Thymus (tissue), 11 donors: ENCODE results near the gene NRXN2. TPM values are rescaled to one million over a fixed set of nuclear protein-coding genes. Genes with fewer than 3 reads are reported as not detected.
"Not testable (repeated sequence)": the region's sequence is repeated elsewhere in the genome, so short reads cannot be mapped to it uniquely, and the experiment has no call there.

Experiments
- DNase-seq, 9 donors: peaks; one replicate each; pipeline ENCODE4 v3.0.0-alpha.2; 2013; ENCODE audit warnings: low spot score in 9 of 9, low read depth in 6 of 9, missing footprints in 1 of 9
- H3K27ac ChIP-seq, 2 donors: one replicate each; pipeline ENCODE4 v1.5.1; 2013; ENCODE audit warnings: control low read depth in 1 of 2, low read depth in 1 of 2, low read length in 1 of 2, mild to moderate bottlenecking in 1 of 2, moderate library complexity in 1 of 2
- H3K27me3 ChIP-seq, 2 donors: one replicate each; pipeline ENCODE4 v1.5.1; 2013; ENCODE audit warnings: low read length in 1 of 2; ENCODE audit not compliant: control insufficient read depth in 2 of 2, insufficient read depth in 1 of 2
- H3K36me3 ChIP-seq, 2 donors: one replicate each; pipeline ENCODE4 v1.5.1; 2013; ENCODE audit warnings: low read length in 1 of 2, mild to moderate bottlenecking in 1 of 2, moderate library complexity in 1 of 2; ENCODE audit not compliant: control insufficient read depth in 2 of 2, insufficient read depth in 2 of 2
- H3K4me1 ChIP-seq, 2 donors: one replicate each; pipeline ENCODE4 v1.5.1; 2013; ENCODE audit warnings: low read length in 2 of 2; ENCODE audit not compliant: control insufficient read depth in 2 of 2, insufficient read depth in 2 of 2
- H3K4me3 ChIP-seq, 2 donors: one replicate each; pipeline ENCODE4 v1.5.1; 2013; ENCODE audit warnings: low read length in 2 of 2, control low read depth in 1 of 2, mild to moderate bottlenecking in 1 of 2
- H3K9me3 ChIP-seq, 2 donors: one replicate each; pipeline ENCODE4 v1.5.1; 2013; ENCODE audit warnings: low read length in 1 of 2, mild to moderate bottlenecking in 1 of 2; ENCODE audit not compliant: control insufficient read depth in 2 of 2, insufficient read depth in 1 of 2
- WGBS: extraction: QIAGEN DNeasy Blood & Tissue Kit; methylation state at CpG from one replicate; pipeline ENCODE4 v1.1.7; 2013; 5-methylcytosine and 5-hydroxymethylcytosine counted together
- polyA plus RNA-seq: library from polyadenylated mRNA; stranded (reverse); fragments of 200-250 nt; gene quantifications from one replicate; pipeline ENCODE4 v1.2.3, GENCODE V29; 2013
- total RNA-seq: library from RNA; stranded (reverse); fragments of 120-200 nt; gene quantifications from one replicate; pipeline ENCODE4 v1.2.4, GENCODE V29; 2013
- donor health status: healthy.

NRXN2 gene
- total and polyA plus RNA-seq, 2 donors, result 0.85 to 1.6 TPM

- Histone ChIP-seq H3K4me1 (peaks cover 10 to 12% of the 10 kb centered on the region in 2 donors), H3K9me3 (peaks cover 0 to 3% of the 10 kb centered on the region in 2 donors), H3K27me3 (peaks cover 66 to 96% of the 10 kb centered on the region in 2 donors), H3K36me3 (no peaks in the 10 kb centered on the region), H3K4me3 (peak overlapping the region in 1 of 2 donors; percentile 23), H3K27ac (no peak overlapping the region)
- no peak for DNase-seq
- WGBS, result 3% methylated on average over 111 of the region's 111 CpGs
Measured at GRCh38 chr11:64713016-64713707, 9.8 kb downstream of the NRXN2 start.

DNA sequence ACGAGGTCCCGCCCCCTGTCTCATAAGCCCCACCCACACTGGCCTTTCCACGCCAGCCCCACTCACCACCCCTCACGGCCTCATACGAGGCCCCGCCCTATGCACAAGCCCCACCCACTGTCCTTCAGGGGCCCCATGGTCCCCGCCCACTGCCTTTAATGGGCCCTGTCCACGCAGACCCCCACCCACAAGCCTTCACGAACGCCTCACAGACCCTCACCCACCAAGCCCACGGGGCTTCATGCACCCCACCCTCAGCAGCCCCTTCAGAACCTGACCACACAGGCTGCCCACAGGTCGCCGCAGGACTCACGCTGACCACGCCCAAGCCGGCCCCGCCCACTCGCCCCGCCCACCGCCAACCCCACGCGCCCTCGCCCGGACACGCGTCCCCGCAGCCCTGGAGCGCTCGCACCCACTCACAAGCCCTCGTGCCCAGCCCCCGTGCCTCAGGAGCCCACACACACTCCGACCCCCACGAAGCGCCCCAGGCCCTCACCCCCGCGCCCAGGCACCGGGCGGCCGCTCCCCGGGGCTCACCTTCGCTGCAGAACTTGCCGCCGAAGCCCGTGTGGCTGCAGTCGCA is 10.5 kb downstream of the NRXN2 start:
- Histone ChIP-seq H3K27me3 (peaks cover 63 to 89% of the 10 kb centered on the region in 2 donors), H3K27ac (no peak overlapping the region), H3K36me3 (no peaks in the 10 kb centered on the region), H3K9me3 (peaks cover 0 to 3% of the 10 kb centered on the region in 2 donors), H3K4me3 (peak overlapping the region in 1 of 2 donors; percentile 6), H3K4me1 (peaks cover 10 to 12% of the 10 kb centered on the region in 2 donors)
- WGBS, result 13% methylated on average over 45 of the region's 45 CpGs
- DNase-seq, result no peak

DNA sequence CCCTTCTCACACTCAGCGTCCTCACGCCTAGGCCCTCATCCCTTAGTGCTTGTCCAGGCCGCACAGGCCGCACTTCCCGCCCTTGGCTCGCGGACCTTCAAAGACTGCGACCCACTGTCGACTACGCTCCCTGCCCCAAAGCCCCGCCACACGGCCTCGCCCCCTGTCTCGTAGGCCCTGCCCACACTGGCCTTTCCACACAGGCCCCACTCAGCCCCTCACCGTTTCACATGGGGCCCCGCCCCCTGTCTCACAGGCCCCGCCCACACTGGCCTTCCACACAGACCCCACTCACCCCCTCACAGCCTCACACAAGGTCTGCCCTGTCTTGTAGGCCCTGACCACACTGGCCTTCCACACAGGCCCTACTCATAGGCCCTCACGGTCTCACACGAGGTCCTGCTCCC is 11.0 kb downstream of the NRXN2 start:
- WGBS, result 58% methylated on average over 19 of the region's 19 CpGs

DNA sequence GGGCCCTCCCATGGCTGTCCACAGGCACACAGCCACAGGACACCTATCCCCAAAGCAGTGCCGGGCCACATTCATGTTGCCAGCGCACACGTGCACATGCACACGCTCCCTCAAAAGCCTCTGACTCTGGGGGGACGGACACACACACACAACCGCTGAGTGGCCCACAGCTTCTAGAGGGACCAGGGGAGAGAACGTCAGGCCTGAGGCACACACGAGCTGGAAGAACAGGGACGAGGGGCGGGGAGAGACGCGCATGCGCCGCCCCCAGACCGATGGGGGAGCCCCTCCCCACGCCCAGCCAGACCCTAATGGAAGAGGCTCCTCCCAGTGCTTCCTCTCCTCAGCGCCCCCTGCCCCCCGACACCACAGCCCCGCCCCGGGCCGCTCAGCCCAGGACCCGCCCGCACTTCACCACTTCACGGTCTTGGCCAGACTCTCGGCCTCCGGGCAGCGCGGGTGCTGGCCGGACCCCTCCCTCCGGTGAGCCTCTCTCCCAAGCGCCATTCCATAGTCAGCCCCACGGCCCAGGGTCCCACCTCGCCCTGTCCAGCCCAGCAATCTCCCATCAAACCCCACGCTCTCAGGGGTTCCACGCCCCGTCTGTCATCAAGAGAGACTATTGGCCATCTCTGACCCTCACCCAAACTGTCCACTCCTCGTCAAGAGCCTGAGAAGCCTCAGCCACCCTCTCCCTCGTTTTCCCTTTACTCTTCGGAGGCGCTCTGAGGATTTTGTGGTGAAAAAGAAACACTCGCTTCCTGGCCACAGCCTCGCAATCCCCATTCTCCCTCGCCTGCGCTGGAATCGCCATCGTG is 11.7 kb downstream of the NRXN2 start:
- Histone ChIP-seq H3K36me3 (no peaks in the 10 kb centered on the region), H3K4me3 (no peak overlapping the region), H3K4me1 (peaks cover 10 to 11% of the 10 kb centered on the region in 2 donors), H3K27me3 (peaks cover 59 to 78% of the 10 kb centered on the region in 2 donors), H3K9me3 (peaks cover 0 to 3% of the 10 kb centered on the region in 2 donors), H3K27ac (no peak overlapping the region)
- WGBS, result 19% methylated on average over 46 of the region's 46 CpGs
- DNase-seq, result no peak

More for the DNA sequence above, 11.0 kb downstream of the NRXN2 start:
- H3K36me3 ChIP-seq, result no peaks in the 10 kb centered on the region
- peaks cover 0 to 3% of the 10 kb centered on the region in 2 donors for H3K9me3 ChIP-seq
- DNase-seq, result no peak
- H3K27me3 ChIP-seq, result peaks cover 61 to 84% of the 10 kb centered on the region in 2 donors
- no peak overlapping the region for H3K4me3 ChIP-seq
- no peak overlapping the region for H3K27ac ChIP-seq
- peaks cover 10 to 12% of the 10 kb centered on the region in 2 donors for H3K4me1 ChIP-seq

DNA sequence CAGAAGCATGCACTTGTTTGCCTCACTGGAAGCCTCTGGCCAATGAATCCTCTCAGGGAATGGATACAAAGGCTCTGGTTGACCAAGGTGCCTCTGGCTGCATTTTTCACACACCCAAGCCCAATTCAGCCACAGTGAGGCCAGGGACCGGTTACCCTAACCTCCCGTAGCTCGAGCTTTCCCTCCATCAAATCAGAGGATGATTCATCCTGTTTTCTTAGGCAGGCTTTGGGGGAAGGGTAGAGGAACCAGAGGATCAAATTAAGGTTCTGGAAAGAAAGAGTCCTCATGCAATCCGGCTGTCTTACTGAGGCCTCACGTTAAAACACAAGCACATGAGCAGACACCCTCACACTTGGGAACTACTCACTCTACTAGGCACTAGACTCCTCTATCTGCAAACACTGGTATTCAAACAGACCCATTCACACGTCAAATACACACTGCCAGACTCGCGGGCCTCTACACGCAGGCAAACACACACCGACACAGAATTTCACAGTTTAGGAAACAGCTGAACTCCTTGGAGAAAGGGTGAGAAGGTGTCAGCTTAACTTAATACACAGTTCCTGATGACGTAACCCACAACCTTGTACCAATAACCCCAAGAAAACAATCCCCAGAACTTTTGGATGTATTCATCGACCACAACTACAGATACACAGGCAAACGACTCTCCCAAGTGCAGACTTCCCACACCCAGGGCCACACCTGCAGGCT is 12.4 kb downstream of the NRXN2 start:
- Histone ChIP-seq H3K27ac (no peak overlapping the region), H3K27me3 (peaks cover 53 to 73% of the 10 kb centered on the region in 2 donors), H3K9me3 (peaks cover 0 to 3% of the 10 kb centered on the region in 2 donors), H3K4me3 (no peak overlapping the region), H3K4me1 (peaks cover 10 to 11% of the 10 kb centered on the region in 2 donors), H3K36me3 (no peaks in the 10 kb centered on the region)
- DNase-seq, result no peak
- WGBS, result 65% methylated on average over 13 of the region's 13 CpGs

DNA sequence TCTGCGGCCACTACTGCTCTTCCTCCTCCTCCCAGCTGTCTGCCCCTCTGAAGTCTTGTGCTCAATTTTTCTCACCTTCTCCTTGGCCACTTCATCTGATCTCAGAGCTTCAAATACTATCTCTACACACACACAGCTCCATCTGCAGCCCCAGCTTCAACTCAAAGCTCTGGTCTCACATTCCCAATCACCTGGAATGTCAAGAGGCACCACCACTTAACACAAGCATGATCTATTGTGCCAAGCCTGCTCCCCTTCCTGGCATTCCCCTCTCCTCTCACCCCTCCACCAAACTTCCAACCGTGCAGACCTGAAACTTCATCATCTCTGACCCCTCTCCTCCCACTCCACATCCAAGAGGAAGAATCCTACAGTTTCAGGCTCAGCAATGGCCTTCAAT is 17.5 kb downstream of the NRXN2 start:
- peaks cover 0 to under 1% of the 10 kb centered on the region in 2 donors for H3K4me1 ChIP-seq
- 91% methylated on average over 2 of the region's 2 CpGs for WGBS
- no peaks in the 10 kb centered on the region for H3K36me3 ChIP-seq
- peaks cover 5 to 38% of the 10 kb centered on the region in 2 donors for H3K27me3 ChIP-seq
- H3K9me3 ChIP-seq, result no peaks in the 10 kb centered on the region
- no peak for DNase-seq
- H3K4me3 ChIP-seq, result no peak overlapping the region
- H3K27ac ChIP-seq, result no peak overlapping the region

GRCh38 chr11:64703048-64703447 is 19.9 kb downstream of the NRXN2 start:
- H3K9me3 ChIP-seq, result no peaks in the 10 kb centered on the region
- DNase-seq, result no peak
- H3K27me3 ChIP-seq, result peaks cover 2 to 17% of the 10 kb centered on the region in 2 donors
- H3K36me3 ChIP-seq, result no peaks in the 10 kb centered on the region
- H3K4me3 ChIP-seq, result no peak overlapping the region
- H3K4me1 ChIP-seq, result no peaks in the 10 kb centered on the region
- no peak overlapping the region for H3K27ac ChIP-seq
- WGBS, result 99% methylated on average over 2 of the region's 2 CpGs

- not testable (repeated sequence) for H3K9me3 ChIP-seq, H3K4me3 ChIP-seq, DNase-seq, H3K36me3 ChIP-seq, H3K27ac ChIP-seq, H3K4me1 ChIP-seq
- H3K27me3 ChIP-seq, result peaks cover 2 to 20% of the 10 kb centered on the region in 2 donors
- 95% methylated on average over 27 of the region's 29 CpGs for WGBS
Measured at GRCh38 chr11:64701956-64702355, 21.0 kb downstream of the NRXN2 start.
